ENCODE measurements around the gene RCHY1.
"Not testable (repeated sequence)": the region's sequence is repeated elsewhere in the genome, so short reads cannot be mapped to it uniquely, and the experiment has no call there.

RCHY1 gene

DNA sequence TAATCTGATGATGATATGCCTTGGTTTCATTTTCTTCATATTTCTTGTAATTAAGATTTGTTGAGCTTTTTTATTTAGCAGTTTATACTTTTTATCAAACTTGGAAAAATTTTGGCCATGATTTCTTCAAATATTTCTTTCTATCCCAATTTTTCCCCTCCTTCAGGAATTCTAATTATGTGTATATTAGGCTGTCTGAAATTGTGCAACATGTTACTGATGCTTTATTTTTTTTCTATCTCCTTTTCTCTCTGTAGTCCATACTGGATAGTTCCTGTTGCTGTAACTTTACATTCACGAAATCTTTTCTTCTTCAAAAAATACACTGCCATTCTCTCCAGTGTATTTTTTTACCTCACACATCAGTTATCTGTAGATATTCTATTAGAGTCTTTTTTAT, 10.9 kb upstream of the RCHY1 start:
- FAIRE-seq (no peak), DNase-seq (ENCODE audit: extremely low spot score, insufficient read length, low read depth) (no peak)

DNA sequence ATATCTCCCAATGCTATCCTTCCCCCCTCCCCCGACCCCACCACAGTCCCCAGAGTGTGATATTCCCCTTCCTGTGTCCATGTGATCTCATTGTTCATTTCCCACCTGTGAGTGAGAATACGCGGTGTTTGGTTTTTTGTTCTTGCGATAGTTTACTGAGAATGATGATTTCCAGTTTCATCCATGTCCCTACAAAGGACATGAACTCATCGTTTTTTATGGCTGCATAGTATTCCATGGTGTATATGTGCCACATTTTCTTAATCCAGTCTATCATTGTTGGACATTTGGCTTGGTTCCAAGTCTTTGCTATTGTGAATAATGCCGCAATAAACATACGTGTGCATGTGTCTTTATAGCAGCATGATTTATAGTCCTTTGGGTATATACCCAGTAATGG, 5.2 kb upstream of the RCHY1 start:
- DNase-seq (ENCODE audit: extremely low spot score, insufficient read length, low read depth); FAIRE-seq: not testable (repeated sequence)

DNA sequence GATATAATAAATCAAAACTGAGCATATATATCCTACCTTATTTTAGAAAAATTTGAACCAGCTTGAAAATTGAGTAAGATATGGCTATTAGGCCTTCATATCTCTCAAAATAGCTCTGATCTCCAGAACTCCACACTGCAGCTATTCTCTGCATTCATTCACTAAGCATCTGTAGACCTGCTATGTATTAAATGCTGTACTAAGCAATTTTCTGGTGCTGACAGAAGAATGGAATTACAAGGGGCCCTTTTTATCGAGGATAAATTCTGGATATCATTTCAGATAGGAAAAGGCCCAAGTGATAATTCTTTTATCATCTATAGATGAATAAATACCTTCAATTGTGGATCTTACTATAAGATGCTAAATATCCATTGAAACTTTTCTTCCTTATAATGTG, 1.9 kb upstream of the RCHY1 start:
- no peak for DNase-seq (ENCODE audit: extremely low spot score, insufficient read length, low read depth)
- FAIRE-seq, result no peak

DNA sequence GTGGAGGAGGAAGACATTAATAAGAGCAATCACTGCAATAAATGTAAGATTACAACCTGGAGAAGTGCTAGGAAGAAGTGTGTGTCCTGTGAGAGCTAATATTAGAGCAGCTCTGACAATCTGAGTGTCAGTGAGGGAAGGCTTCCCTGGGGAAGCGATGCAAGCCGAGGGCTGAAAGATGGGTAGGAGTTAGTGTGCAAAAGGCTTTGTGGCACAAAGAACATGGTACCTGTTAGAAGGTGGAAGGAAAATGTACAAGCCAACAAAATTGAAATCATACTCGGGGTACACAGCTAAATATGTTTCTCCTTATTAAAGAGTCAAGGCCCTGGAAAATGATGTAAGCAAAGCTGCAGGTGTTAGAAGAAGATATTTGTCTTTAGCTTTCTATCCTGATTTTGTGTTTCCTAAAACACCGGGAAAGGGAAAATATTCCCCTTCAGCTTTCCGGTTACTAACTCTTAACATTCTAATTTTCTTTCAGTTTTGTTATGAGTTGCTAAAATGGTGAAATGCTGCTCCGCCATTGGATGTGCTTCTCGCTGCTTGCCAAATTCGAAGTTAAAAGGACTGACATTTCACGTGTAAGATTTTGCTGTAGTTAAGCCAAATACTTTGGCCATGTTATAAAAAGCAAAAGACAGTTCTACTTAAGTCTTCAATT, 878 bp upstream of the RCHY1 start:
- DNase-seq (ENCODE audit: extremely low spot score, insufficient read length, low read depth) (peak; percentile 2), FAIRE-seq (peak; percentile 76)

DNA sequence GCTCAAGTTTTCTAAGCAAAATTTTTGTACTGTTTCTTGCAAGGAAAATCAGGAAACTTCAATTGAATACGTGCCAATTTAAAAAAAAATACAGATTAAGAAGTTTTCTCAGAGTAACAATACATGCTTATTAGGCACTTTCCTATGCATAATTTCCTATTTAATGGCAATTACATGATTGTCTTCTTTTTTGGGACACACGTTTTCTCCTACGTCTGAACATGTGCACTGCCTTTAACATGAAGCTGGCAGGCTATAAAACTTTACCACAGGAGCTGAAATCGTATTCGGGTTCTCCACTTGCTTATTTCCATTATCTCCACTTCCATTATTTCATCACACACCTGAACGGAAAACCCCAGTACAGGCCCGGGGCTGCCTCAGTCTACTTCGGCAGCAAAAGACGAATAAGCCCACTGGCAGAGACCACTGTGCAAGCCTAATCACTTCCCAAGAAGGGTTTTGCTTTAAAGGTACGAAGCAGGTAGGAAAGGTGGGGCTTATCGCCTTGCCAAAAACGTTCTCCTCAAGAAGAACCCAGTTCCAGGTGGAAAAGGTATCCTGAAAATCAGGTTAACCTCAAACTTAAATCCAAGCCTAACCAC, 575 bp downstream of the RCHY1 start:
- no peak for FAIRE-seq

DNA sequence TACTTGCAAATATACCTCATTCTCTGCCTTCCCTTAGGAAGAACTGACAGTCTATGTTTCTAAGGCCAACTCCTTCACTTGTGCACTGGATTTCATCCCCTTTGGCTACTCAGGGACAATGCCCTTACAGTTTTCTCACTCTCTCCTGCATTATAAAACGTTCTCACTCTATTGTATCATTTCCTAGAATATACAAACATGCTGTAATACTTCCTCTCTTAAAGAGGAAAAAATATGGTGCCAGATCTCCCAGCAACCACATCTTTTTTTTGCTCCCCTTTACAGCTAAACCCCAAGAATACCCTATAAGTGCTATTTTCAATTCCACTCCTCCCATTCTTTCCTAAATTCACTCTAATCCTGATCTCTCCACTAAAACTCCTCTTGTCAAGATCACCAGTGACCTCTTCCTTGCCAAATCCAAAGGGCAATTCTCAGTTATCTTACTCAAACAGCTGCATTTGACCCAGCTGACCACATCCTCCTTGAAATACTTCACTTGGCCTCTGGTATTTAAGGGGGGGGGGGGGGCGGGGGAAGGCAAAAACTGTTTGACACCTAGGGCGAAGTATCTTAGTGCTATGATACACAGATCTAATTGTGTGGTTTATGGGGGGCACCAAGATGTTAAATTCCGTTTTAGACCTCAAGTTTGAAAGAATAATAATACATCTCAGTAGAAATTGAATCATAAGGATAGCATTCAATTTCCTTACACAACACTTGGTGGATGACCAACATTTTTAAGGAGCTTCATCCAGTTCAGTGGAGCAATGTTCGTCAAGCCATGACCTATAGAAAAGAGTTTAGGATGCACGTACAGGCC, 1.6 kb downstream of the RCHY1 start:
- peak; percentile 42 for FAIRE-seq
- DNase-seq (ENCODE audit: extremely low spot score, insufficient read length, low read depth), result peak; percentile 1

More for the DNA sequence above, 575 bp downstream of the RCHY1 start:
- DNase-seq (ENCODE audit: extremely low spot score, insufficient read length, low read depth), result no peak

DNA sequence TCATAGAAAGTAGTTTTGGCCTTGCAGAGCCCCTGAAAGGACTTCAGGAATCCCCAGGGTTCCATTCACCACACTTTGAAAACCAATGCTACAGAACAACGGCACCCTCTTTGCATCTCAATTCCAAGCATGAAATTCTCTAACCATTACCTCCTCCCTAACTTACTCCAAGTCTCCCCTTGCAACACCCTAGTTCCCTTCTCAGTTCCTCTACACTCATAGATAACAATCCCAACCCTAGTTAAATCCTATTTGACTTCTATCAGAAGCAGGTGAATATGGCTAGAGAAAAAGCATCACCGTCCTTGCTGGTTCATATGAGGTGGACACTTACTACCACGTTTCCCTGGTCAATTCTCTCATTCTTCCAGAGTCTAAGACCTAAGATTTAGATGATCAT, 2.4 kb downstream of the RCHY1 start:
- FAIRE-seq, result no peak
- no peak for DNase-seq (ENCODE audit: extremely low spot score, insufficient read length, low read depth)

DNA sequence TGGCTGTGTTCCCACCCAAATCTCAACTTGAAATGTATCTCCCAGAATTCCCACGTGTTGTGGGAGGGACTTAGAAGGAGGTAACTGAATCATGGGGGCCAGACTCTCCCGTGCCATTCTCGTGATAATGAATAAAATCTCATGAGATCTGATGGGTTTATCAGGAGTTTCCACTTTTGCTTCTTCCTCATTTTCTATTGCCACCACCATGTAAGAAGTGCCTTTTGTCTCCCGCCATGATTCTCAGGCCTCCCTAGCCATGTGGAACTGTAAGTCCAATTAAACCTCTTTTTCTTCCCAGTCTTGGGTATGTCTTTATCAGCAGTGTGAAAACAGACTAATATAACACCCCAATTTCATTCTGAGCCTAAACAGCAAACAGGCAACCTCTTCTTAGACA, 4.6 kb downstream of the RCHY1 start:
- DNase-seq (ENCODE audit: extremely low spot score, insufficient read length, low read depth); FAIRE-seq: not testable (repeated sequence)

DNA sequence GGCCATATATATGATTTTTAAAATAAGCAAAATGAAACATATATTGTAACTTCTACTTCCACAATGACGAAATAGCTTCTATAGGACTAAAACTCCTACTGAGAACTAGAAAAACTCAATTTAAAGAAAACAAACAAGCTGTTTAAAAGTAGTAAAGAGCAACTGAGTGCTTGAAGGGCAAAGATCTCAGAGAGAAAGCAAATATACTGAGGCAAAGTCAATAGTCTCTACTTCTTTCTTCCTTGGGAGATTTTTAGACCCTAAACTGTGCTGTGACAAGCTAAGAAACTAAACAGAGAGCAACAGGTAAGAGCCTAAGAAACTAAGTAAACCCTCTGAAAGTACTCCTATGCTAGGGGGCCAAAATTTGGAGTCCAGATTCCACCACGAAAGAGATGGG, 8.6 kb downstream of the RCHY1 start:
- FAIRE-seq (no peak), DNase-seq (ENCODE audit: extremely low spot score, insufficient read length, low read depth) (no peak)

DNA sequence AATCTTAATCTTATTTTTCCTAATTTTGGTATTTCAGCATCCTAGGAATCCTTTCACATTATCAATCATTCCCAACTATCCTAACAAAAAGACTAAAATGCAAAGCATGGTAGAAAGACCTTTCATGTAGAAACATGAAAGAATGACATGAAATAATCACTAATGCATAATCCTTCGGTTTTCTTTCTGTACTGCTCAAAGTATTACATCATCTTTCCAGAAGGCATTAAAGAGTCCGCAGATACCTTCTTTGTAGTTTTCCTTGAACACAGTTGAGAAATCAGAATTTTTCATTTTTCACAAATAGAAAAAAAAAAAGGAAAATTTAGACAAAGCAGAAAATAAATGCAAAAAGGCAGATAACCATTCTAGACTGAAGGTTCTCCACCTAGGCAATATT, 11.5 kb downstream of the RCHY1 start:
- FAIRE-seq, result no peak
- no peak for DNase-seq (ENCODE audit: extremely low spot score, insufficient read length, low read depth)

DNA sequence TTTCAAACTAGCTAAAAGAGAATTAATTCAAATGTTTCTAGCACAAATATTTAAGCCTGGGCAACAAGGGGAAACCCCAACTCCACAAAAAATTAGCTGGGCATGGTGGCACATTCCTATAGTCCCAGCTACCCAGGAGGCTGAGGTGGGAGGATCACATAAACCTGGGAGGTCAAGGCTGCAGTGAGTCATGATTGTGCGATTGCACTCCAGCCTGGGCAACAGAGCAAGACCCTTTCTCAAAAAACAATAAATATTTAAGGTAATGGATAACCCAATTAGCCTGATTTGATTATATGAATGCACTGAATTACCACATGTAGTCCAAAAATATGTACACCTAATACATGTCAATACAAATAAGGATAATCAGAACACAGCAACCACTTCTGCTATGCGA, 14.3 kb downstream of the RCHY1 start:
- FAIRE-seq (no peak), DNase-seq (ENCODE audit: extremely low spot score, insufficient read length, low read depth) (no peak)

DNA sequence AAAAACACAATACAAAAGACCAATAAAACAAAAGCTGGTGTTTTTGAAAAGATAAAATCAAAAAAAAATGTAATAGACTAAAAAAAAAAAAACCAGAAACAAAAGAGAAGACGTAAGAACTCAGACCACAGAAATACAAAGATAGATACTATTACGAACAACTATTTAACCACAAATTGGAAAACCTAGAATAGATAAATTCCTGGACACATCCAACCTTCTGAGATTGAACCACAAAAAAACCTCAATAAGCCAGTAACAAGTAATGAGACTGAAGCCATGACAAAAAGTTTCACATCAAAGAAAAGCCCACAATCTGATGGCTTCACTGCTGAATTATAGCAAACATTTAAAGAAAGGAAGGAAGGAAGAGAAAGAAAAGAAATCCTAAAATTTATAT, 16.2 kb downstream of the RCHY1 start:
- DNase-seq (ENCODE audit: extremely low spot score, insufficient read length, low read depth) (no peak), FAIRE-seq (no peak)

DNA sequence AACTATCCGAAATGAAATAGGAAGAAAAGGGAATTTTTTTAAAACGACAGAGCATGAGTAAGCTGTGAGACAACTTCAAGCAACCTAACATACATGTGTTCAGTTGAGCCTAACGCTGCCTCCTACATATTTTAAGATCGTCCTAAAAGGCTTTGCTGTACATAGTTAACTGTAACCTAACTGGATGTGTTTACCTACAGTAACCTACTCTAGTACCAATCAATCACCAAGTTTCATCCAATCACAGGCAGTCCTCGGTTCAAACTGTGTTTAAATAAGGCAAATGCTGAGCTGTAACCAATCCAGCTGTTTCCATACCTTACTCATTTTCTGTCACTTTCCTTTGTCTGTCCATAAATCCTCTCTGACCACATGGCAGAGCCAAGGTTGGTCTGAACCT, 17.1 kb downstream of the RCHY1 start:
- DNase-seq (ENCODE audit: extremely low spot score, insufficient read length, low read depth), result no peak
- peak; percentile 31 for FAIRE-seq

DNA sequence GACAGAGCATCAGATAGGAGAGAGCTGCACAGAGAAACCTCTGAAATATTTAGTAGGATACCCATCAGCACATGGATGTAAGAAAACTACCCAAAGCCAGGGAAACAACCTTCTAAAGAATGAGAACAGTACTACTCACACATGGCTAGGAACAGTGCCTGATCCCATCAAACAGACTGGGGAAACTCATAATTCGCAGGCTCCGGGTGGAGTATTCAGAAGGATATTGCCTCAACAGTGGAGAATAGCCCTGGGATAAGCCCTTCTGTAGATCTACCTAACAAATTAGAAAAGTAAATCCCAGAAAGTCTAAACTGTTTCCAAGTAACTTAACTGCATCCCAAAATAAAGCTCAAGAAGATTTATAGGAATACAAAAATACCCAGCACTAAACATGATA, 17.8 kb downstream of the RCHY1 start:
- FAIRE-seq, result no peak
- no peak for DNase-seq (ENCODE audit: extremely low spot score, insufficient read length, low read depth)

DNA sequence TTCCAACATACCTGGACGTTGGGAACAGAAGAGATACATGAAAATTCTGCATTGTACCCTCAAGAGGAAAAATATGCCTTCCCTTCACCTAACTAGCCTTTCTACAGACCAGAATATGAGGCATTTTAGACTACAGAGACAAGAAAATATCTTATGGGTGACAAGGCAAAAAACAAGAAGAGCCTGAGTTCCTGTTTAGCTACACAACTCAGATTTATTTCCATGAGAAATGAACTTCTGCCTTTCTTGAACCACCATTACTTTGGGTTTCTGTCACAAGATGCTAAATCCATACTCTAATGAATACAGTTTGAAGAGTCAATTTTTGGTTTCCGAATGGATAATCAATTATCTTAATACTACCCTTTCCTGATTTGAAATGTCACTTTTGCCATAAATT, 18.7 kb downstream of the RCHY1 start:
- FAIRE-seq, result no peak
- no peak for DNase-seq (ENCODE audit: extremely low spot score, insufficient read length, low read depth)

DNA sequence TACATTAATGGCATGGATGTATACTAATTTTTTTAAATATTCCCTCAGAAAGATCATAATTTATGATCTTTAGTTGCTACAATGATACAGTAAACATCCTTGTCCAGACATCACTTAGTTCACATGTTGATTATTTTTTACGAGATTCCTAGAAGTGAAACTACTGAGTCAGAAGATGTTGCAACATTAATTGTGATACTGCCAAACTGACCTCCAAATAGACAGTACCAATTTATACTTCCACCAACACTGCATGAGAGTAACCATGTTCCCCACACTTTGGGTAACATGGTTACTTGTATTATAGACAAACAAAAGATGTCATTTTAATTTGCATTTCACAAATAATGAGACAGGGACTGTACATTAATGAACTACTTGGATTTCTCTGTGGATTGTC, 19.6 kb downstream of the RCHY1 start:
- DNase-seq (ENCODE audit: extremely low spot score, insufficient read length, low read depth) (no peak), FAIRE-seq (no peak)

DNA sequence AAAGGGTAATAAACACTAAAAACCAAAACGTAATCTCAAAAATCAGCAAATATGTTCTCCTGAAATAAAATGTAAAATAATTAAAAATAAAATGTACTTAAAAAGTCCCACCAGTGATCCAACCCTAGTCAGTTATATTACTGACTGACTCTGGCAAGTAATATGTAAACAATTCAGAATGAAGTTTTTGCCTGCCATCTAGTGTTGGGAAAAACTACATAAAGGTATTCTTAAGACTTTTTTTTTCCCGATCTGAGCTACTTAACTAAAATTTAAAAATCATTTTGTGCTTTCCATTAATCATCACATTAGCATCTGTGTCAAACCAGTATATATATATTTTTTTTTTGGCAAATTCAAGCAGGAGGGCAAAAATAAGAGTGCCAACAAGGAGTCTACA, 24.0 kb downstream of the RCHY1 start:
- no peak for DNase-seq (ENCODE audit: extremely low spot score, insufficient read length, low read depth)
- FAIRE-seq, result no peak

DNA sequence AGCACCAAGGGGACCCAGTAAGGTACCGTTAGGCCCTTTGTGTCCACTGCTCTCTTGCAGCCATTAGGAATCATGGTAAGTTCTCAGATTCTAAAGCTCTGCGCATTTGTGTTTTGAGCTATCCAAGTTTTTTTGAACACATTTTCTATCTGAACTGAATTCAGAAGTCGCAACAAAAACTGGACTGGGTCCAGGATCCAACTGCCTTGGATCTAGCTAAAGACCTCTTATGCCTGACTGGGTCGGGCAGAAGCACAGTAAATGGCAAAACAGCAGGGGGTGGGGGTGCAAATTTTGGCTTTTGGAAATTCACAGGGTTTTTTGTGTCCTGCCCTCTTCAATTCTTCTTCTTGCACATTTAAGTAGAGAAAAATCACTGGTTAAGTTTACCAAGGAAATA, 30.0 kb downstream of the RCHY1 start:
- DNase-seq (ENCODE audit: extremely low spot score, insufficient read length, low read depth), result no peak
- FAIRE-seq, result no peak

DNA sequence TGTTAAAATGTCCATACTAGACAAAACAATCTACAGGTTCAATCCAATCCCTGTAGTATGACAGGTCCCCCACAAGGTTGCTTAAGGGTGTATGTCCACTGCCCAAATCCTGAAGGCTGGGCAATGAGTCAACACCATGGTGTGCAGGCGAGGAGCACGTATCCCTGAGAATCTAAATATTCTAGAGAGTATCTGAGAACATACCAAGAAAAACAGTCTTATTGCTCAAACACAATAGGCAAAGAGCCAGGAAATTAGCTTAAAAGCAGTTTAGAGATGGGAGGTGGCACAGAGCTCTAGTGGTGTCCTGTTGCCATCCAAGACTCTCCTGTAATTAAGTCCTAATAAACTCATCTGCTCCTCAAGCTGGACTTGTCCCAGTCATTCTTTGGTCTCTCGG, 37.0 kb downstream of the RCHY1 start:
- DNase-seq (ENCODE audit: extremely low spot score, insufficient read length, low read depth), result no peak
- no peak for FAIRE-seq

DNA sequence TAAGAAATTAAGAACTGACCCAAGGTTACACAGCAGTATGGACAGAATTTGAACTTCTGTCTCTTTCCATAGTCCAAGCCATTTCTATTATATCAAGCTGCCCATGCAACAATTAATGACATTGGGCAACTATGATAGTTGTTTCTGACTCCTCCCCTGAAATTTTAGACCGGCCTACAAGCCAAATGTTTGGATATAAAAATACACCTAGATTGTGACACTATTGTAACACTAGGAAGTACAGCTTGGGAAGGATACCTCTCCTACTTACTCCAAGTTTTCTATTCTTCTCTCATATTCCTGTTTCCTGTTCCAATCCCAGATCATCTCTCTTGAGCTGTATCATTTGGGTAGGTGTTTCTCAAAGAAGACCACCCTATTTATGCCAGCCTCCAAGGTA, 43.5 kb downstream of the RCHY1 start:
- DNase-seq (ENCODE audit: extremely low spot score, insufficient read length, low read depth), result no peak
- FAIRE-seq, result no peak

DNA sequence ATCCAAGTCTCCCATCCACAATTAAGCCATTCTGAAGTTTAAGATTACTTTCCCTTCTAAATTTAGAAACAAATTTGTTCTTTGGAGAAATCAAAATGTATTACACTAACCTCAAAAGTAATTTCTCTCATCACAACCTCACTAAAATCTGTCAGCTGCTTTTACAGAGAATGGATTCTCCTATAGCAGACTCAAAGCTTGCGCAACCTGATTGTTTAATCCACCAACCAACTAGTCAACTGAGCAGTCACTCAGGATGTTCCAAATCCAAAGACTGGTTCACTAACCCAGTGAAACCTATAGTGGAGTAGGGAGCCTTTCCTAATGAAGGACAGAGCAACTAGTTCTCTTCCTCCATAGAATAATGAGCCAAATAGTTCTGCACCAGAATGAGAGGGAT, 44.3 kb downstream of the RCHY1 start:
- FAIRE-seq, result no peak
- no peak for DNase-seq (ENCODE audit: extremely low spot score, insufficient read length, low read depth)

Measured in GM18507 (cell line).